AG08396 (cell line): ENCODE results near the gene SFMBT2.

Source experiments
- DNase-seq: peaks from one replicate; pipeline ENCODE4 v3.0.0; 2012; ENCODE audit warnings: low spot score, mixed read lengths

SFMBT2 gene

GRCh38 chr10:7135188-7135587 lies 275.6 kb downstream of the SFMBT2 start:
- no peak for DNase-seq

GRCh38 chr10:7134448-7134847 lies 276.4 kb downstream of the SFMBT2 start:
- no peak for DNase-seq

GRCh38 chr10:7133958-7134357 lies 276.9 kb downstream of the SFMBT2 start:
- DNase-seq: no peak

- no peak for DNase-seq
Observed at GRCh38 chr10:7133278-7133677, 277.6 kb downstream of the SFMBT2 start.

- DNase-seq: no peak
Observed at GRCh38 chr10:7130191-7130911, 280.5 kb downstream of the SFMBT2 start.

GRCh38 chr10:7123774-7124173 lies 287.1 kb downstream of the SFMBT2 start:
- no peak for DNase-seq

- DNase-seq: no peak
Observed at GRCh38 chr10:7122561-7122960, 288.3 kb downstream of the SFMBT2 start.

- DNase-seq: peak; percentile 13
Observed at GRCh38 chr10:7121154-7121797, 289.6 kb downstream of the SFMBT2 start.

- DNase-seq: no peak
Observed at GRCh38 chr10:7119325-7120015, 291.4 kb downstream of the SFMBT2 start.

- DNase-seq: no peak
Observed at GRCh38 chr10:7117806-7118674, 292.8 kb downstream of the SFMBT2 start.

GRCh38 chr10:7117177-7117799 lies 293.5 kb downstream of the SFMBT2 start:
- no peak for DNase-seq

GRCh38 chr10:7111561-7111960 lies 299.3 kb downstream of the SFMBT2 start:
- DNase-seq: no peak

GRCh38 chr10:7111089-7111488 lies 299.7 kb downstream of the SFMBT2 start:
- no peak for DNase-seq
